Progenitor cell of endocrine pancreas (in vitro differentiated cells): ENCODE data around the gene PFDN2. TPM values are rescaled to one million over a fixed set of nuclear protein-coding genes. Genes with fewer than 3 reads are reported as not detected.

Experiments
- DNase-seq: peaks from one replicate; pipeline ENCODE4 v3.0.0; 2021; ENCODE audit warnings: low spot score; ENCODE audit not compliant: unreplicated experiment
- H3K27ac Mint-ChIP-seq: 2 replicates; pipeline ENCODE4 v1.8.0; 2021; ENCODE audit warnings: mild to moderate bottlenecking, moderate library complexity, mixed read lengths
- H3K27me3 Mint-ChIP-seq: 2 replicates; pipeline ENCODE4 v1.8.0; 2021; ENCODE audit warnings: mixed read lengths
- H3K36me3 Mint-ChIP-seq: 2 replicates; pipeline ENCODE4 v1.8.0; 2022; ENCODE audit warnings: mixed read lengths; ENCODE audit not compliant: insufficient read depth
- H3K4me1 Mint-ChIP-seq: 2 replicates; pipeline ENCODE4 v1.8.0; 2021; ENCODE audit warnings: low read depth, mixed read lengths
- H3K4me3 Mint-ChIP-seq: 2 replicates; pipeline ENCODE4 v1.8.0; 2021; ENCODE audit warnings: low read depth, mild to moderate bottlenecking, moderate library complexity, mixed read lengths
- H3K9me3 Mint-ChIP-seq: 2 replicates; pipeline ENCODE4 v1.8.0; 2021; ENCODE audit warnings: low read depth, mixed read lengths
- total RNA-seq: library from RNA; stranded (reverse); gene quantifications from 2 replicates; pipeline ENCODE4 v1.2.1, GENCODE V29; 2021
- TF ChIP-seq, protein P1 (sequence below): fragments of 200-600 bp; sonication (generic); IDR thresholded peaks from one replicate; pipeline ENCODE4 v1.5.0; 2021; ENCODE audit warnings: antibody characterized with exemption, mild to moderate bottlenecking; ENCODE audit not compliant: unreplicated experiment

The PFDN2 gene
- total RNA-seq, 1 donor from 2014 or later, result 54.8 TPM

DNA sequence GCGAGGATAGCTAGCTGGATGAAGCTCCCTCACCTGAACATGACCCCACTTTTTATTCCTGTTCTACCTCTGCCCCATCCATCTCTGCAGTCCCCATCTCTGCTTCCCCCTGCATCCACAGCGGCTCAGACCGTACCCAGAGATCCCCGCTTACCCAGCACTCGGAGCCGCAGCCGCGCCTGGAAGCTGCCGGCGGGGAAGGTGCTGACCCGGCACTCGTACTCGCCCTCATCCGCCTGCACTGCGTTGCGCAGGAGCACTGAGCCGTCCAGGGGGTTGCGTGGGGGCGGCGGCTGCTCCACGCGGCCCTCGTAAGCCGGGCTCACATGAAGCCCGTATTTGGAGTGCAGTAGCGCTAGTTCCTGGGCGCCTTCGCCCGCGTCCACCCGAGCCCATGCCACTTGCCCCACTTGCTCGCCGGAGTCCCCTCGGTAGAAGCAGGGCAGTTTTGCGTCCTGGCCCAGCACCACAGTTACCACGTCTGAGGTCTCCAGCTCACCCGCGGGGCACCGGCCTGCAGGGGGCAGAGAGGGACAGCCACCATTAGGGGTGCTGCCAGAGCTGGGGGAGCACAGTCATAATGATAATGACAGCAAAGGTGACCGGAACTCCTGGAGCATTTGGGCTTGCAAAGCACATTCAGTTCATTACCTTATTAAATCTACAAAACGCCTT, 38.3 kb downstream of the PFDN2 start:
- Mint-ChIP-seq H3K9me3 (no peaks in the 10 kb centered on the region), H3K4me3 (no peak overlapping the region), H3K36me3 (no peaks in the 10 kb centered on the region), H3K27ac (no peak overlapping the region), H3K27me3 (no peaks in the 10 kb centered on the region), H3K4me1 (peaks cover 18% of the 10 kb centered on the region)
- no peak for DNase-seq
- TF ChIP-seq, protein P1, sequence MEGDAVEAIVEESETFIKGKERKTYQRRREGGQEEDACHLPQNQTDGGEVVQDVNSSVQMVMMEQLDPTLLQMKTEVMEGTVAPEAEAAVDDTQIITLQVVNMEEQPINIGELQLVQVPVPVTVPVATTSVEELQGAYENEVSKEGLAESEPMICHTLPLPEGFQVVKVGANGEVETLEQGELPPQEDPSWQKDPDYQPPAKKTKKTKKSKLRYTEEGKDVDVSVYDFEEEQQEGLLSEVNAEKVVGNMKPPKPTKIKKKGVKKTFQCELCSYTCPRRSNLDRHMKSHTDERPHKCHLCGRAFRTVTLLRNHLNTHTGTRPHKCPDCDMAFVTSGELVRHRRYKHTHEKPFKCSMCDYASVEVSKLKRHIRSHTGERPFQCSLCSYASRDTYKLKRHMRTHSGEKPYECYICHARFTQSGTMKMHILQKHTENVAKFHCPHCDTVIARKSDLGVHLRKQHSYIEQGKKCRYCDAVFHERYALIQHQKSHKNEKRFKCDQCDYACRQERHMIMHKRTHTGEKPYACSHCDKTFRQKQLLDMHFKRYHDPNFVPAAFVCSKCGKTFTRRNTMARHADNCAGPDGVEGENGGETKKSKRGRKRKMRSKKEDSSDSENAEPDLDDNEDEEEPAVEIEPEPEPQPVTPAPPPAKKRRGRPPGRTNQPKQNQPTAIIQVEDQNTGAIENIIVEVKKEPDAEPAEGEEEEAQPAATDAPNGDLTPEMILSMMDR, result no peak

DNA sequence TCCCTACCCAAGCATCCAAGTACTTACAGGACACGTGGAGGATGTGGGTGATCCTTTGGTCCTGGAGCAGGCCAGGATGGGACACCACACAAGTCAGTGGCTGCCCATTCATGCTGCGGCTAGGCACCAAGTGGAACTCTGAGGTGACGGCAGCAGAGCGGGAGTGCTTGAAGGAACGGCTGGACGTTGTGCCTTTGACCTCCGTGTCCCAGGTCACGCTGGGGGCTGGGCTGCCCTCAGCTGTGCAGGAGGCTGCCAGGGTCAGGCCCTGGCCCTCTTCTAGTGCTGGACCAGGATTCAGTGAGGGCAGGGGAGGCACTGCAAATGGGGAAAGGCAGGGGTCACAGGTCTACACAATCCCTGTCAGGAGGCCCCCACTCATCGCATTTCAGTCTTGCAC, 40.4 kb downstream of the PFDN2 start:
- Mint-ChIP-seq H3K4me1 (peaks cover 3% of the 10 kb centered on the region), H3K27ac (no peak overlapping the region), H3K4me3 (no peak overlapping the region), H3K27me3 (no peaks in the 10 kb centered on the region), H3K36me3 (no peaks in the 10 kb centered on the region), H3K9me3 (no peaks in the 10 kb centered on the region)
- TF ChIP-seq, protein P1, result no peak
- DNase-seq, result no peak

DNA sequence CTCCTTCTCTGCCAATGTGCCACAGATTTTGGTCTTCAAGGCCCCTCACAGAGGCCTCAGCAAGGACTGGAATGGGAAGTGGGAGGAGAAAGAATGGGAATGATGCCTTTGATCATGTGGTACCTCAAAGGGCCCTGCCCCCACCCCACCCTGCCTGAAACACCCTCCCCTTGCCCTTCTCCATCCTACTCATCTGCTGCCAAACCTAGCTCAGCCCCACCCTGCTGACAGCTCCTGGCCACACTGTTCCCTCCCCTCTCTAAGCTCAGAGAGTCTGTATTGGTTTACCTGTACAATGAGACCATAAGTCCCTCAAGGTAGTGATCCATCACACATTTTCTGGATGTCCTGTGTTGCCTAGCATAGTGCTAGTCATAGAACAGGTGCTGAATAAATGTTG, 41.4 kb downstream of the PFDN2 start:
- Mint-ChIP-seq H3K36me3 (no peaks in the 10 kb centered on the region), H3K4me1 (peaks cover 7% of the 10 kb centered on the region), H3K4me3 (no peak overlapping the region), H3K27me3 (no peaks in the 10 kb centered on the region), H3K9me3 (no peaks in the 10 kb centered on the region), H3K27ac (no peak overlapping the region)
- TF ChIP-seq, protein P1, result no peak
- no peak for DNase-seq

DNA sequence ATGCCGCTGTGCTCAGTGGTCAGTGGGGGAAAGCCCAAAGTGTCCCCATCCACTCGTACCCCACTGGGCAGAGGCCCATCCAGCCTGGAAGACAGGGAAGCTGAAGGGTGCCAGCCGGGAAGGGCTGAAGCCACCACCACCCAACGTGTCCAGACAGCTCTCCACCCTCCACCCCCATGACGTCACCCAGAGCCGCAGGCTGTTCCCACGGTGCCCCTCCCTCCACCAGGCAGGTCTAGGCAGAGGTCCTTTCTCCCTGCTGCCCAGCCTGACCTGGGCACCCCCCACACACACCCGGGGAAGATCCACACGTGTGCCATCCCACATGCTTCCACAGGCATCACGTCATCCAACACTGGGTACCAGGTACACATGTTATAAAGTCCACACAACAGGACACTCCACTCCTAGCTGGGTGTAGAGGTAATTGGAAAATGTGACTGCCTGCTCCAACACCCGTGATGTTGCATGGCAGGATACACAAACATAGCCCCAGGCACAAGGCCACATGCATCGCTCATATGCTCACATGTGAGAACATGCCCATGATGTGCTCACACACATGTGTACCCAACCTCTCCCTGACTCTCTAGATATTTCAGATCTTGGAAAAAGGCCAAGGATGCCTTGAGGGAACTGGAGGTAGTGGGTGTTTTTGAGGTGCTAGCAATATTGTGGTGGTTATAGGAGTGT, 43.0 kb downstream of the PFDN2 start:
- H3K27ac Mint-ChIP-seq, result no peak overlapping the region
- H3K4me3 Mint-ChIP-seq, result no peak overlapping the region
- H3K4me1 Mint-ChIP-seq, result peaks cover 7% of the 10 kb centered on the region

DNA sequence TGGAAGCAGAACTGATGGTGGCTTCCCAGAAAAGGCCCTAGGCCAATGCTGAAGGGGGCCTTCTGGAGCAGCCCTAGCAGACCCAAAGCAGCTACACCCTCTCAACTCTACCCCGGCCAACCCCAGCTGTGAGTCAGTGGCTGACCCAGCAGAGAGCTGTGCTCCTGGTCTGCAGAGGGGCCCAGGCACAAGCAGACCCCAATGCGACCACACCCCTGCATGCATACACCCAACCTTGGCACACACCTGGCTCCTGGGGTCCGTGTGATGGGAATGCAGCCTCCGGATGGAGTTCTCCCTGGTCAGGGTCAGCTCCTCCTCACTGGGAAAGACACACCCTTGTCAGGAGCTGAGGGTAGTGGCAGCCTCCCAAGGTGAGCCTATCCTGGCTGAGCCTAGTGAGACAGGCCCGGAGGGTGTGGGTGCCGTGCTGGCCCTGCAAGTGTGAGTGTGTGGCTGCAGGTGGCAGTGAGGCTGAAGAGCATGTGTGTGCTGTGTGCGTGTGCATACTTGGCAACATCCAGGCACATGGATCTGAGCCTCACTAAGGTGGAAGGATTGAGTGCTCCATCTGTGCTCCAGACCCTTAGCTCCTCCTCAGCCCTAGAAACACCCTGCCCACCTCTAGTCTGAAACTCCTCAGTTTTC, 44.2 kb downstream of the PFDN2 start:
- no peaks in the 10 kb centered on the region for H3K36me3 Mint-ChIP-seq
- TF ChIP-seq, protein P1, result no peak

More for the DNA sequence above, 43.0 kb downstream of the PFDN2 start:
- TF ChIP-seq, protein P1, result no peak
- Mint-ChIP-seq H3K36me3 (no peaks in the 10 kb centered on the region), H3K9me3 (no peaks in the 10 kb centered on the region), H3K27me3 (no peaks in the 10 kb centered on the region)
- DNase-seq, result no peak

More for the DNA sequence above, 44.2 kb downstream of the PFDN2 start:
- Mint-ChIP-seq H3K4me1 (peaks cover 7% of the 10 kb centered on the region), H3K4me3 (no peak overlapping the region), H3K9me3 (no peaks in the 10 kb centered on the region), H3K27me3 (no peaks in the 10 kb centered on the region), H3K27ac (peak overlapping the region; percentile 45)
- DNase-seq, result no peak
